ENCODE data around the gene ZCCHC7. TPM values are rescaled to one million over a fixed set of nuclear protein-coding genes. Genes with fewer than 3 reads are reported as not detected.

Gene ZCCHC7
- total and polyA plus RNA-seq, 10 of the 15 experiments (the other 5 are each of a cell fraction or from before 2014, with no cell fraction given): 42.9 to 178 (median 53.3) TPM

GRCh38 chr9:37341704-37342103, 221.3 kb downstream of the ZCCHC7 start:
- Histone ChIP-seq H2AFZ (ENCODE audit: control insufficient read depth, low read depth, low read length) (no peak overlapping the region), H3K27ac (ENCODE audit: control insufficient read depth, insufficient read depth) (no peak overlapping the region), H3K4me2 (ENCODE audit: control insufficient read depth, insufficient read depth) (no peak overlapping the region), H3K36me3 (ENCODE audit: control insufficient read depth in 2 of 2, insufficient read depth in 2 of 2, low read length in 1 of 2) (peaks cover 1 to 2% of the 10 kb centered on the region in 2 experiments; a peak in 3 of 4 replicates), H3K9ac (ENCODE audit: control insufficient read depth, insufficient read depth, low read length) (no peak overlapping the region), H3K27me3 (replicated peaks in 1 of 2; ENCODE audit: control insufficient read depth in 2 of 2, insufficient read depth in 2 of 2, low read length in 1 of 2) (no peaks in the 10 kb centered on the region), H3K9me3 (replicated peaks; ENCODE audit: control insufficient read depth, insufficient read depth, low read length) (no peaks in the 10 kb centered on the region), H4K20me1 (ENCODE audit: control insufficient read depth, insufficient read depth) (no peaks in the 10 kb centered on the region), H3K79me2 (ENCODE audit: control insufficient read depth, insufficient read depth, low read length) (peaks cover 2% of the 10 kb centered on the region), H3K4me1 (ENCODE audit: control insufficient read depth, insufficient read depth, low read length) (peaks cover 38% of the 10 kb centered on the region), H3K4me3 (no peak overlapping the region)
- ATAC-seq (peak; percentile 44), FAIRE-seq (no peak), DNase-seq (ENCODE audit: low read depth, low spot score) (no peak)
- ChIA-PET CTCF (interaction anchor here (0.7 to 2.0 kb wide), 13 partner anchors 8 to 613 kb away, joined by 3 to 7 read pairs (median 4); partner anchors contain the start of gene GRHPR), SMC1A (ENCODE audit: uncharacterized antibody, unreplicated experiment) (interaction anchor here (0.9 to 4.0 kb wide), 18 partner anchors 10 to 306 kb away, joined by 3 to 28 read pairs (median 4); no protein-coding TSS in a partner anchor), RAD21 (ENCODE audit: unreplicated experiment) (interaction anchor here (0.7 to 2.6 kb wide), 9 partner anchors 10 to 338 kb away, joined by 3 to 11 read pairs (median 5); no protein-coding TSS in a partner anchor), POLR2A (interaction anchor here (0.6 to 2.1 kb wide), 6 partner anchors 8 to 35 kb away, joined by 3 to 14 read pairs (median 4); no protein-coding TSS in a partner anchor)
- in situ Hi-C loops (cut with MboI): no loop called here
- intact Hi-C loops (cut with micrococcal nuclease; ENCODE audit: unreplicated experiment): no loop called here
- WGBS (ENCODE audit: insufficient coverage, insufficient replicate concordance, low lambda C conversion rate, missing lambda C conversion rate): 82% methylated on average over 2 of the region's 2 CpGs
- BruUV-seq (replicated peaks): no TSS peak
- no peak for TF ChIP-seq MXI1 (IDR thresholded peaks at IDR 0.05; ENCODE audit: low read depth, low read length)
- TF ChIP-seq WRNIP1 (IDR thresholded peaks at IDR 0.05; ENCODE audit: borderline replicate concordance, low read depth, low read length): no peak
- peak; percentile 73 for TF ChIP-seq RUNX3 (IDR thresholded peaks at IDR 0.05; ENCODE audit: low read length)
- TF ChIP-seq RCOR1 (conservative IDR thresholded peaks at IDR 0.05; ENCODE audit: low read depth, low read length): no peak
- TF ChIP-seq MYB (IDR thresholded peaks at IDR 0.05; ENCODE audit: borderline replicate concordance, low read depth, low read length): no peak
- TF ChIP-seq KAT2A (conservative IDR thresholded peaks at IDR 0.05; ENCODE audit: control insufficient read depth, low read depth, low read length): no peak
- no peak for TF ChIP-seq RELB (IDR thresholded peaks at IDR 0.05; ENCODE audit: low read depth)
- no peak for TF ChIP-seq RAD21 (IDR thresholded peaks at IDR 0.05; ENCODE audit: insufficient read depth, low read depth, low read length)
- no peak for TF ChIP-seq CBX3 (IDR thresholded peaks at IDR 0.05; ENCODE audit: borderline replicate concordance, low read depth)
- 0 out of 2 replicates have a peak, but pooled peaks have one; percentile 3 for TF ChIP-seq BCL11A (IDR thresholded peaks at IDR 0.05; ENCODE audit: low read depth, low read length)
- TF ChIP-seq ZNF384 (IDR thresholded peaks at IDR 0.05; ENCODE audit: borderline replicate concordance, low read depth, low read length): no peak
- no peak for TF ChIP-seq PRDM15 (CRISPR knock-in tag; IDR thresholded peaks at IDR 0.05)
- peak; percentile 94 for TF ChIP-seq POU2F2 (IDR thresholded peaks at IDR 0.05; ENCODE audit: borderline replicate concordance, low read depth, low read length)

Measured in GM12878 (cell line).